ENCODE measurements around the gene NFX1.

Gene NFX1

GRCh38 chr9:33318225-33318624, 27.9 kb downstream of the NFX1 start:
- TF ChIP-seq, protein P1, sequence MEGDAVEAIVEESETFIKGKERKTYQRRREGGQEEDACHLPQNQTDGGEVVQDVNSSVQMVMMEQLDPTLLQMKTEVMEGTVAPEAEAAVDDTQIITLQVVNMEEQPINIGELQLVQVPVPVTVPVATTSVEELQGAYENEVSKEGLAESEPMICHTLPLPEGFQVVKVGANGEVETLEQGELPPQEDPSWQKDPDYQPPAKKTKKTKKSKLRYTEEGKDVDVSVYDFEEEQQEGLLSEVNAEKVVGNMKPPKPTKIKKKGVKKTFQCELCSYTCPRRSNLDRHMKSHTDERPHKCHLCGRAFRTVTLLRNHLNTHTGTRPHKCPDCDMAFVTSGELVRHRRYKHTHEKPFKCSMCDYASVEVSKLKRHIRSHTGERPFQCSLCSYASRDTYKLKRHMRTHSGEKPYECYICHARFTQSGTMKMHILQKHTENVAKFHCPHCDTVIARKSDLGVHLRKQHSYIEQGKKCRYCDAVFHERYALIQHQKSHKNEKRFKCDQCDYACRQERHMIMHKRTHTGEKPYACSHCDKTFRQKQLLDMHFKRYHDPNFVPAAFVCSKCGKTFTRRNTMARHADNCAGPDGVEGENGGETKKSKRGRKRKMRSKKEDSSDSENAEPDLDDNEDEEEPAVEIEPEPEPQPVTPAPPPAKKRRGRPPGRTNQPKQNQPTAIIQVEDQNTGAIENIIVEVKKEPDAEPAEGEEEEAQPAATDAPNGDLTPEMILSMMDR (IDR thresholded peaks at IDR 0.05; ENCODE audit: low read depth, low read length): no peak
- no peak overlapping the region for H3K4me3 ChIP-seq (replicated peaks in 1 of 2; ENCODE audit: low read depth in 2 of 2, low read length in 2 of 2)

GRCh38 chr9:33318781-33319180, 28.5 kb downstream of the NFX1 start:
- TF ChIP-seq, protein P1 (IDR thresholded peaks at IDR 0.05; ENCODE audit: low read depth, low read length): no peak
- DNase-seq (ENCODE audit: low read depth in 2 of 2): no peak

More at GRCh38 chr9:33318225-33318624, 27.9 kb downstream of the NFX1 start:
- DNase-seq (ENCODE audit: low read depth in 2 of 2): no peak

GRCh38 chr9:33320230-33320567, 29.9 kb downstream of the NFX1 start:
- TF ChIP-seq, protein P1 (IDR thresholded peaks at IDR 0.05; ENCODE audit: low read depth, low read length): no peak
- no peak for DNase-seq (ENCODE audit: low read depth in 2 of 2)
- H3K4me3 ChIP-seq (replicated peaks in 1 of 2; ENCODE audit: low read depth in 2 of 2, low read length in 2 of 2): no peak overlapping the region

More at GRCh38 chr9:33318781-33319180, 28.5 kb downstream of the NFX1 start:
- H3K4me3 ChIP-seq (replicated peaks in 1 of 2; ENCODE audit: low read depth in 2 of 2, low read length in 2 of 2): no peak overlapping the region

DNA sequence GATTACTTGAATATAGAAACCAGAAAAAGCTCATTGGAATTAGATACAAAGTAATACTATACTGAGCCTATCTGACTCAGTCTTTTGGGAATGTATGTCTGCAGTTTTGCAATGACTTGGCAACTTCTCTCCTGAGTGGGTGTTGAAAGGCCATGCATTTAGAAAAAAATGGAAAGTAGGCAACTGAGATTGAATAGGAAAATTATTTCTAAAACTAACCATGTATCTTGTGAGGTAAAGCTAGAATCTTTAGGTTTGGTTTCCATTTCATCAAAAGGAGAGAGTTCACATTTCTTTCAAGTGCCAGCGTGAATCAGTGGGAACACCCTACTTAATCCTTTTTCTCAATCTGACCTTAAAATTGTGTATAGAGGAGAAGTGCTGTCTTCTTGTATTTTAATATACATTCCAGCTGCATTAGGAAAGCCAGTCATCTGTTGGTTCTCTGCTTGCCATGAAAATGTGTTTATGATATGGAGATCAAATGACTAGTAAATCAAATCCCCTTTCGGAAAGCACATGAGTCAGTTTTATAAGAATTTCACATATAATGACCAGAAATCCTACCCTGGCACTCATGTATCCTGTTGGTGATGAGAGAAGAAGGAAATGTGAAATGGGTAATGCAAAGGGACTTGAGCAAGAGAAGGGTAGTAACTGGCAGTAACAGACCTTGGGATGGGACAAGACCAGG, 30.4 kb downstream of the NFX1 start:
- TF ChIP-seq, protein P1 (IDR thresholded peaks at IDR 0.05; ENCODE audit: low read depth, low read length): no peak
- no peak overlapping the region for H3K4me3 ChIP-seq (replicated peaks in 1 of 2; ENCODE audit: low read depth in 2 of 2, low read length in 2 of 2)
- DNase-seq (ENCODE audit: low read depth in 2 of 2): peak; percentile 94 to 95

DNA sequence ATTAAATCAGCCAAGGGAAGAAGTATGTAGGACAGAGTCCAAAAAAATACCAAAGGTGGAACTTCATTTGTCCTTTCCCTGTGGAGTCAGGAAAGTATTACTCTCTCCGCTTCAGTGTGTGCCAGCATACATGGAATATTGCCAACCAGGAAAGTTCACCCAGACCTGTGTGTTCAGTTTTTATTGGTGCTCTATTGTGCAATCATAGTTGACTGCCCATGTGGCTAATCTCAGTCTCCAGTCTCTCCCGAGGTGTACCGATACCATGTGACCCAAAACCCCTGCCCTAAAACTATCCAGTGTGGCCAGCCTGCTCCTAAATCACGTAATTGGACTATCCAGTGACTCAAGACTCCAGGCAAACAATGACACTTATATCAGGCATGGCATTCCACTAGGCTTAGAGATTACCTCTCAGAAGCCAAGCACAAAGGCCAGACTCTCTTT, 38.8 kb downstream of the NFX1 start:
- TF ChIP-seq, protein P1 (IDR thresholded peaks at IDR 0.05; ENCODE audit: low read depth, low read length): no peak
- no peak overlapping the region for H3K4me3 ChIP-seq (replicated peaks in 1 of 2; ENCODE audit: low read depth in 2 of 2, low read length in 2 of 2)
- DNase-seq (ENCODE audit: low read depth in 2 of 2): peak; percentile 92 to 94

DNA sequence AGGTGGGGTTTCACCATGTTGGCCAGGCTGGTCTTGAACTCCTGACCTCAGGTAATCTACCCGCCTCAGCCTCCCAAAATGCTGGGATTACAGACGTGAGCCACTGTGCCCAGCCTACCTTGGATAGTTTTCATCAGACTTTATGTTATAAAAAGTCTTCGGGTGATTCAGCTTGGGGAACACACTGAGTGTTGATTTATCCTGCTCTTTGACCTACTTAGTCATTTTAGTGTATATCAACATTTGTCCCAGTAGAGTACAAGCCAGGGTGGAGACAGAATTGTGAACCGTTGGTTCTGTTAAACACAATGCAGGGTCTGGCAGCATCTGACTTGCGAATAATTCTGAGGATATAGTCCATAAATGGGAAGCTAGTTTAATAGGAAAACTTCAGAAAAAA, 39.7 kb downstream of the NFX1 start:
- no peak overlapping the region for H3K4me3 ChIP-seq (replicated peaks in 1 of 2; ENCODE audit: low read depth in 2 of 2, low read length in 2 of 2)
- DNase-seq (ENCODE audit: low read depth in 2 of 2): peak; percentile 64 to 84
- TF ChIP-seq, protein P1 (IDR thresholded peaks at IDR 0.05; ENCODE audit: low read depth, low read length): no peak

All from cardiac fibroblast (primary cell).